Measurements from ENCODE around the gene TAF5. TPM values are rescaled to one million over a fixed set of nuclear protein-coding genes. Genes with fewer than 3 reads are reported as not detected.

TAF5 gene
- total and polyA plus RNA-seq, 10 of the 15 experiments (the other 5 are each of a cell fraction or from before 2014, with no cell fraction given): 3.7 to 9.2 (median 7.3) TPM

DNA sequence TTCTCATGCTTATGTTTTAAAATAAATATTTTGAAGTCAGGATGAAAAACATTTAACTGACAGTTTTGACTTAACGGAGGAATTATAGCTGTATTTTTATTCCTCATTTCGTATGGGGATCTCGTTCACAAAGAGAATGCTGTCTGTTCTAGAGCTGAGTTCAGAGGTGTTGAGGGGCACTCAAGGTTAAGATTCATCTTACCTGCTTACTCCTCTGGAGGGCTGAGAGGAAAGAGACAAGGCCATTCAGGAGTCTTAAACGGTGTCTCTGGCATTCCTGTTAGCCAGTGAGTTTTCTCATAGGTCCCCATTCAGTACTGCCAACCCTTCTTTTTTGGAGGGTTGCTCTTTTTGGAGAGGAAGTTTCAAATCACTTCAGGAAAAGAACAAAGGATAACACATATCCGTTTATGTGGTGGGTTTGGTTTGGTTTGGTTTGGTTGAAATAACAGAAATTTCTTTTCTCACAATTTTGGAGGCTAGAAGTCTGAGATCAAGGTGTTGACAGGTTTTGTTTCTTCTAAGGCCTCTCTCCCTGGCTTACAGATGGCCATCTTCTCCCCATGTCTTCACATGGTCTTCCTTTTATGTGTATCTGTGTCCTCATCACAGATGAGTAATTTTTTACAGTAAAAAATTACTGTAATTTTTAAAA is 61.3 kb downstream of the TAF5 start (continued):
- TF ChIP-seq MXI1 (IDR thresholded peaks at IDR 0.05; ENCODE audit: low read depth, low read length) (no peak), SUPT20H (IDR thresholded peaks at IDR 0.05; ENCODE audit: borderline replicate concordance, control insufficient read depth, low read depth, low read length) (no peak), NRF1 (conservative IDR thresholded peaks at IDR 0.05; ENCODE audit: low read depth, low read length) (no peak), NBN (IDR thresholded peaks at IDR 0.05) (no peak)
- TF ChIP-seq, protein P1, sequence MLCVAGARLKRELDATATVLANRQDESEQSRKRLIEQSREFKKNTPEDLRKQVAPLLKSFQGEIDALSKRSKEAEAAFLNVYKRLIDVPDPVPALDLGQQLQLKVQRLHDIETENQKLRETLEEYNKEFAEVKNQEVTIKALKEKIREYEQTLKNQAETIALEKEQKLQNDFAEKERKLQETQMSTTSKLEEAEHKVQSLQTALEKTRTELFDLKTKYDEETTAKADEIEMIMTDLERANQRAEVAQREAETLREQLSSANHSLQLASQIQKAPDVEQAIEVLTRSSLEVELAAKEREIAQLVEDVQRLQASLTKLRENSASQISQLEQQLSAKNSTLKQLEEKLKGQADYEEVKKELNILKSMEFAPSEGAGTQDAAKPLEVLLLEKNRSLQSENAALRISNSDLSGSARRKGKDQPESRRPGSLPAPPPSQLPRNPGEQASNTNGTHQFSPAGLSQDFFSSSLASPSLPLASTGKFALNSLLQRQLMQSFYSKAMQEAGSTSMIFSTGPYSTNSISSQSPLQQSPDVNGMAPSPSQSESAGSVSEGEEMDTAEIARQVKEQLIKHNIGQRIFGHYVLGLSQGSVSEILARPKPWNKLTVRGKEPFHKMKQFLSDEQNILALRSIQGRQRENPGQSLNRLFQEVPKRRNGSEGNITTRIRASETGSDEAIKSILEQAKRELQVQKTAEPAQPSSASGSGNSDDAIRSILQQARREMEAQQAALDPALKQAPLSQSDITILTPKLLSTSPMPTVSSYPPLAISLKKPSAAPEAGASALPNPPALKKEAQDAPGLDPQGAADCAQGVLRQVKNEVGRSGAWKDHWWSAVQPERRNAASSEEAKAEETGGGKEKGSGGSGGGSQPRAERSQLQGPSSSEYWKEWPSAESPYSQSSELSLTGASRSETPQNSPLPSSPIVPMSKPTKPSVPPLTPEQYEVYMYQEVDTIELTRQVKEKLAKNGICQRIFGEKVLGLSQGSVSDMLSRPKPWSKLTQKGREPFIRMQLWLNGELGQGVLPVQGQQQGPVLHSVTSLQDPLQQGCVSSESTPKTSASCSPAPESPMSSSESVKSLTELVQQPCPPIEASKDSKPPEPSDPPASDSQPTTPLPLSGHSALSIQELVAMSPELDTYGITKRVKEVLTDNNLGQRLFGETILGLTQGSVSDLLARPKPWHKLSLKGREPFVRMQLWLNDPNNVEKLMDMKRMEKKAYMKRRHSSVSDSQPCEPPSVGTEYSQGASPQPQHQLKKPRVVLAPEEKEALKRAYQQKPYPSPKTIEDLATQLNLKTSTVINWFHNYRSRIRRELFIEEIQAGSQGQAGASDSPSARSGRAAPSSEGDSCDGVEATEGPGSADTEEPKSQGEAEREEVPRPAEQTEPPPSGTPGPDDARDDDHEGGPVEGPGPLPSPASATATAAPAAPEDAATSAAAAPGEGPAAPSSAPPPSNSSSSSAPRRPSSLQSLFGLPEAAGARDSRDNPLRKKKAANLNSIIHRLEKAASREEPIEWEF (IDR thresholded peaks at IDR 0.05; ENCODE audit: insufficient replicate concordance, low read depth, low read length): no peak
- TF ChIP-seq, protein P2, sequence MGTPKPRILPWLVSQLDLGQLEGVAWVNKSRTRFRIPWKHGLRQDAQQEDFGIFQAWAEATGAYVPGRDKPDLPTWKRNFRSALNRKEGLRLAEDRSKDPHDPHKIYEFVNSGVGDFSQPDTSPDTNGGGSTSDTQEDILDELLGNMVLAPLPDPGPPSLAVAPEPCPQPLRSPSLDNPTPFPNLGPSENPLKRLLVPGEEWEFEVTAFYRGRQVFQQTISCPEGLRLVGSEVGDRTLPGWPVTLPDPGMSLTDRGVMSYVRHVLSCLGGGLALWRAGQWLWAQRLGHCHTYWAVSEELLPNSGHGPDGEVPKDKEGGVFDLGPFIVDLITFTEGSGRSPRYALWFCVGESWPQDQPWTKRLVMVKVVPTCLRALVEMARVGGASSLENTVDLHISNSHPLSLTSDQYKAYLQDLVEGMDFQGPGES (IDR thresholded peaks at IDR 0.05): no peak
